Astrocyte (in vitro differentiated cells and primary cell): ENCODE results near the gene DLL3. TPM values are rescaled to one million over a fixed set of nuclear protein-coding genes. Genes with fewer than 3 reads are reported as not detected.
A peak's percentile ranks its signal among the peaks of the same experiment; 100 is the strongest.

Experiments
- DNase-seq: peaks from one replicate; pipeline ENCODE4 v3.0.0-alpha.2; 2010; ENCODE audit warnings: low read depth
- FAIRE-seq: peaks from 2 replicates; lab custom pipeline; 2011; peaks lifted over from hg19 to GRCh38; lab: Jason Lieb, UNC
- H2AFZ ChIP-seq: 2 replicates; pipeline ENCODE4 v1.6.0; 2012; ENCODE audit warnings: low read depth, low read length, inconsistent platforms
- H3K27ac ChIP-seq: 2 replicates; pipeline ENCODE4 v1.5.1; 2011; ENCODE audit warnings: low read depth, low read length, inconsistent platforms
- H3K27me3 ChIP-seq: 2 replicates; pipeline ENCODE4 v1.6.0; 2011; ENCODE audit warnings: low read length, inconsistent platforms; ENCODE audit not compliant: insufficient read depth
- H3K36me3 ChIP-seq: 2 replicates; pipeline ENCODE4 v1.5.1; 2011; ENCODE audit warnings: low read length, inconsistent platforms; ENCODE audit not compliant: insufficient read depth
- H3K4me1 ChIP-seq: 2 replicates; pipeline ENCODE4 v1.5.1; 2011; ENCODE audit warnings: low read length, inconsistent platforms; ENCODE audit not compliant: insufficient read depth
- H3K4me2 ChIP-seq: 2 replicates; pipeline ENCODE4 v1.6.0; 2012; ENCODE audit warnings: low read length, inconsistent platforms
- H3K4me3 ChIP-seq: 2 replicates; pipeline ENCODE4 v1.5.1; 2011; ENCODE audit warnings: low read depth, mild to moderate bottlenecking, low read length, inconsistent platforms; ENCODE audit not compliant: insufficient read depth
- H3K79me2 ChIP-seq: 2 replicates; pipeline ENCODE4 v1.6.0; 2012; ENCODE audit warnings: mild to moderate bottlenecking, low read length, inconsistent platforms; ENCODE audit not compliant: insufficient read depth
- H3K9ac ChIP-seq: 2 replicates; pipeline ENCODE4 v1.6.0; 2012; ENCODE audit warnings: mild to moderate bottlenecking, low read length, inconsistent platforms
- H3K9me3 ChIP-seq: 2 replicates; pipeline ENCODE4 v1.5.1; 2012; ENCODE audit warnings: low read depth, mild to moderate bottlenecking, low read length, inconsistent platforms; ENCODE audit not compliant: insufficient read depth
- H4K20me1 ChIP-seq: 2 replicates; pipeline ENCODE4 v1.6.0; 2012; ENCODE audit warnings: low read length, inconsistent platforms; ENCODE audit not compliant: insufficient read depth
- H3K27ac Mint-ChIP-seq: one replicate; pipeline ENCODE4 v1.8.0; 2021; ENCODE audit warnings: mild to moderate bottlenecking, mixed read lengths; ENCODE audit not compliant: unreplicated experiment
- H3K27me3 Mint-ChIP-seq: one replicate; pipeline ENCODE4 v1.8.0; 2021; ENCODE audit warnings: low read depth, mixed read lengths; ENCODE audit not compliant: unreplicated experiment
- H3K36me3 Mint-ChIP-seq: one replicate; pipeline ENCODE4 v1.8.0; 2021; ENCODE audit warnings: low read depth, mixed read lengths; ENCODE audit not compliant: unreplicated experiment
- H3K4me1 Mint-ChIP-seq: one replicate; pipeline ENCODE4 v1.8.0; 2021; ENCODE audit warnings: low read depth, mixed read lengths; ENCODE audit not compliant: unreplicated experiment
- H3K4me3 Mint-ChIP-seq: one replicate; pipeline ENCODE4 v1.8.0; 2021; ENCODE audit warnings: mild to moderate bottlenecking, moderate library complexity, mixed read lengths; ENCODE audit not compliant: unreplicated experiment
- H3K9me3 Mint-ChIP-seq: one replicate; pipeline ENCODE4 v1.8.0; 2021; ENCODE audit warnings: mild to moderate bottlenecking, mixed read lengths; ENCODE audit not compliant: unreplicated experiment
- CTCF ChIP-seq: IDR thresholded peaks from 2 replicates; pipeline ENCODE4 v1.5.1; 2011; ENCODE audit warnings: low read depth, mild to moderate bottlenecking, inconsistent platforms, low read length, moderate library complexity; ENCODE audit not compliant: insufficient read depth
- EZH2 ChIP-seq: IDR thresholded peaks from 2 replicates; pipeline ENCODE4 v1.6.1; 2012; ENCODE audit warnings: mild to moderate bottlenecking, low read length, inconsistent platforms; ENCODE audit not compliant: insufficient read depth
- total RNA-seq: library from RNA; stranded (reverse); gene quantifications from 2 replicates; pipeline ENCODE4 v1.2.1, GENCODE V29; 2021

The DLL3 gene
- total RNA-seq, 1 donor from 2014 or later: 0.84 TPM

GRCh38 chr19:39463403-39463802, 35.3 kb upstream of the DLL3 start:
- Mint-ChIP-seq H3K36me3 (peaks cover 22% of the 10 kb centered on the region), H3K4me3 (peak overlapping the region; percentile 6), H3K4me1 (no peaks in the 10 kb centered on the region), H3K27me3 (no peaks in the 10 kb centered on the region), H3K27ac (no peak overlapping the region), H3K9me3 (no peaks in the 10 kb centered on the region)
- H3K9me3 ChIP-seq: no peaks in the 10 kb centered on the region
- H3K9ac ChIP-seq: no peak overlapping the region
- peaks cover 54% of the 10 kb centered on the region for H3K36me3 ChIP-seq
- no peaks in the 10 kb centered on the region for H3K4me1 ChIP-seq
- no peak for DNase-seq
- TF ChIP-seq CTCF (no peak), EZH2 (no peak)
- no peak overlapping the region for H3K4me2 ChIP-seq
- H3K27me3 ChIP-seq: no peaks in the 10 kb centered on the region
- no peak for FAIRE-seq
- H3K79me2 ChIP-seq: peaks cover 37% of the 10 kb centered on the region
- no peak overlapping the region for H2AFZ ChIP-seq
- H3K27ac ChIP-seq: no peak overlapping the region
- H4K20me1 ChIP-seq: peaks cover 67% of the 10 kb centered on the region
- H3K4me3 ChIP-seq: no peak overlapping the region

- Mint-ChIP-seq H3K36me3 (peaks cover 25% of the 10 kb centered on the region), H3K27me3 (no peaks in the 10 kb centered on the region), H3K27ac (no peak overlapping the region), H3K4me1 (peaks cover 3% of the 10 kb centered on the region), H3K4me3 (no peak overlapping the region), H3K9me3 (no peaks in the 10 kb centered on the region)
- Histone ChIP-seq H3K27ac (no peak overlapping the region), H4K20me1 (peaks cover 74% of the 10 kb centered on the region), H3K4me1 (peaks cover 7% of the 10 kb centered on the region), H3K9ac (no peak overlapping the region), H3K4me2 (no peak overlapping the region), H2AFZ (no peak overlapping the region), H3K27me3 (no peaks in the 10 kb centered on the region), H3K9me3 (no peaks in the 10 kb centered on the region), H3K36me3 (peaks cover 58% of the 10 kb centered on the region), H3K79me2 (peaks cover 16% of the 10 kb centered on the region), H3K4me3 (no peak overlapping the region)
- no peak for TF ChIP-seq CTCF
- no peak for TF ChIP-seq EZH2
- no peak for DNase-seq
- no peak for FAIRE-seq
Observed at GRCh38 chr19:39465956-39466747, 32.6 kb upstream of the DLL3 start.

GRCh38 chr19:39467941-39468340, 30.8 kb upstream of the DLL3 start:
- peaks cover 7% of the 10 kb centered on the region for H3K4me1 ChIP-seq
- no peak for TF ChIP-seq EZH2
- no peak for TF ChIP-seq CTCF
- H3K4me1 Mint-ChIP-seq: peaks cover 3% of the 10 kb centered on the region
- H4K20me1 ChIP-seq: peaks cover 77% of the 10 kb centered on the region
- H3K27ac ChIP-seq: no peak overlapping the region
- H3K79me2 ChIP-seq: peaks cover 16% of the 10 kb centered on the region
- no peak overlapping the region for H3K27ac Mint-ChIP-seq
- FAIRE-seq: no peak
- peaks cover 63% of the 10 kb centered on the region for H3K36me3 ChIP-seq
- H3K4me3 Mint-ChIP-seq: no peak overlapping the region
- DNase-seq: no peak
- H3K9me3 ChIP-seq: no peaks in the 10 kb centered on the region
- H3K27me3 ChIP-seq: no peaks in the 10 kb centered on the region
- no peak overlapping the region for H3K4me2 ChIP-seq
- H2AFZ ChIP-seq: no peak overlapping the region
- no peaks in the 10 kb centered on the region for H3K9me3 Mint-ChIP-seq
- H3K9ac ChIP-seq: no peak overlapping the region
- H3K27me3 Mint-ChIP-seq: no peaks in the 10 kb centered on the region
- peaks cover 30% of the 10 kb centered on the region for H3K36me3 Mint-ChIP-seq
- H3K4me3 ChIP-seq: no peak overlapping the region
